ENCODE data around the gene ECI1. TPM values are rescaled to one million over a fixed set of nuclear protein-coding genes. Genes with fewer than 3 reads are reported as not detected.
A peak's percentile ranks its signal among the peaks of the same experiment; 100 is the strongest.

Gene ECI1
- total and polyA plus RNA-seq, 2 experiments from 2014 or later, result 118 to 143 TPM

- Histone ChIP-seq H3K79me2 (replicated peaks; ENCODE audit: insufficient read depth) (no peaks in the 10 kb centered on the region), H3K36me3 (ENCODE audit: insufficient read depth) (no peaks in the 10 kb centered on the region), H3K4me3 (no peak overlapping the region), H3K4me1 (ENCODE audit: insufficient read depth) (peaks cover 4% of the 10 kb centered on the region; the same call in 1 of the 2 replicates), H3K27me3 (ENCODE audit: insufficient read depth) (0 out of 2 replicates have a peak, but pooled peaks cover 4% of the 10 kb centered on the region), H3K4me2 (no peak overlapping the region; the same call in 1 of the 2 replicates), H4K20me1 (replicated peaks; ENCODE audit: insufficient read depth) (no peaks in the 10 kb centered on the region; the same call in 1 of the 2 replicates), H3F3A (replicated peaks; ENCODE audit: low read depth) (peaks cover 14% of the 10 kb centered on the region; the same call in 1 of the 2 replicates), H3K9me2 (ENCODE audit: insufficient read depth) (no peaks in the 10 kb centered on the region), H3K27ac (ENCODE audit: low read depth) (no peak overlapping the region), H2AFZ (no peak overlapping the region)
- peaks cover 16% of the 10 kb centered on the region for H3K4me1 Mint-ChIP-seq
- peak overlapping the region; percentile 84 for H3K4me3 Mint-ChIP-seq
- no peak for TF ChIP-seq ZNF462 (CRISPR knock-in tag; IDR thresholded peaks at IDR 0.05)
- TF ChIP-seq NANOG (IDR thresholded peaks at IDR 0.05; ENCODE audit: borderline replicate concordance), result no peak
- TF ChIP-seq EZH2phosphoT487 (IDR thresholded peaks at IDR 0.05; ENCODE audit: unreplicated experiment), result no peak
- no peak for TF ChIP-seq CTCF (conservative IDR thresholded peaks at IDR 0.05; ENCODE audit: low read depth in 2 of 2)
- TF ChIP-seq CREB1 (CRISPR knock-in tag; IDR thresholded peaks at IDR 0.05; ENCODE audit: low read depth), result no peak
- no peak for TF ChIP-seq REST (IDR thresholded peaks at IDR 0.05; ENCODE audit: unreplicated experiment)
- TF ChIP-seq EZH2 (IDR thresholded peaks at IDR 0.05; ENCODE audit: low read depth, unreplicated experiment), result no peak
- no peak for TF ChIP-seq JUNB (IDR thresholded peaks at IDR 0.05; ENCODE audit: unreplicated experiment)
- no peak for TF ChIP-seq POLR2AphosphoS5 (IDR thresholded peaks at IDR 0.05; ENCODE audit: low read depth)
- no peak for TF ChIP-seq ZNF331 (CRISPR knock-in tag; IDR thresholded peaks at IDR 0.05; ENCODE audit: low read depth)
- TF ChIP-seq ETS1 (IDR thresholded peaks at IDR 0.05), result no peak
- no peak for TF ChIP-seq STAT1 (IDR thresholded peaks at IDR 0.05; ENCODE audit: unreplicated experiment)
- TF ChIP-seq ZNF114 (CRISPR knock-in tag; IDR thresholded peaks at IDR 0.05), result no peak
- peaks cover 17% of the 10 kb centered on the region for H3K36me3 Mint-ChIP-seq (ENCODE audit: low read depth)
- ATAC-seq, result no peak
- no peaks in the 10 kb centered on the region for H3K9me3 Mint-ChIP-seq
- DNase-seq (ENCODE audit: low spot score), result no peak
- H3K27ac Mint-ChIP-seq, result no peak overlapping the region
- peaks cover 22% of the 10 kb centered on the region for H3K27me3 Mint-ChIP-seq (ENCODE audit: insufficient read depth, low read depth, poor library complexity)
Observed at GRCh38 chr16:2206780-2207433, 44.5 kb downstream of the ECI1 start.

Measured in GM23338 (cell line).